ENCODE measurements around the gene STOML2.

Gene STOML2

DNA sequence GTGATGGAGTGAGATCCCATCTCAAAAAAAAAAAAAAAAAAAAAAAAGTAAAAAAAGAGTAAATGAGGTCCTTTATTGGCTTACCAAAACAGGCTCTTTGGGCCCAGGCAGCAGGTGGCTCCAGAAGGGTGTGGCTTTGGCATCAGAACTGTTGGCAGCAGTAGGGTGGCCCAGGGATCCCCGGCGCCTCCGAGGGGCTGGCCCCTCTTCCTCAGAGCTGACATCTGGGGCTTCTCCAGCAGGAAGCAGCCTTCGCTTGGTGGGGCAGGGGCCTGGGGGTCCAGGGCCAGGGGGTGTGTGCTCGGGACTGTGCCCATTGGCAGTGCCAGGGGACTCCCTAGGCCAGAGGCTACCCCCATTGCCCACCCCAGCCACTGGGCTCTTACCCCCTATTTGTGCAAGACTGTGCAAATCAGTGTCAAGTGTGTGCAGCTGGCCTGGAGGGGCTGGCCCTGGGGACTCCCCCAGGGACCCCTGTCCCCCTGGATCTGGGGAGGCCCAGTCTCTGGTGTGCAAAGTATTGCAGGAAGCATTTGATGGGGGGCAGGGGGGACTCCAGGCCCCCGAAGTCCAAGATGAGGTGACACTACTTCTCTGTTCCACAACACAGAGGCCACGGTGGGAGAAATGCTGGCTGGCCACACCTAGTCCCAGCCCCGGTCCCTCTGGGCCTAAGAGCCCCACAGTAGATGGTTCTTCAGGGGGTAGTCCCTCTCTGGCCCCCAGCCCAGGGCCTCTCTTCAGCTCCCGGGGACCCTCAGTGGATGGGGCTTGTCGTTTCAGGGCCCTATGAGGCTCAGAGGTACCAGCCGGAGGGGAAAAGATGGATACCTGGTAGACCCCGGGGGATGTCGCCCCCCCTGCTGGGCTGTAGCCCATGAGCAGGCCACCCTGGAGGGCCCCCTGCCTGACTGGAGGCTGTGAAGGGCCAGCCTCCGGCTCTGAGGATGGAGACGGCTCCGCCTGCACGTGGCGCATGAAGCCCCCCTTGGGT is 4.7 kb upstream of the STOML2 start:
- no peak for DNase-seq (ENCODE audit: low spot score)

DNA sequence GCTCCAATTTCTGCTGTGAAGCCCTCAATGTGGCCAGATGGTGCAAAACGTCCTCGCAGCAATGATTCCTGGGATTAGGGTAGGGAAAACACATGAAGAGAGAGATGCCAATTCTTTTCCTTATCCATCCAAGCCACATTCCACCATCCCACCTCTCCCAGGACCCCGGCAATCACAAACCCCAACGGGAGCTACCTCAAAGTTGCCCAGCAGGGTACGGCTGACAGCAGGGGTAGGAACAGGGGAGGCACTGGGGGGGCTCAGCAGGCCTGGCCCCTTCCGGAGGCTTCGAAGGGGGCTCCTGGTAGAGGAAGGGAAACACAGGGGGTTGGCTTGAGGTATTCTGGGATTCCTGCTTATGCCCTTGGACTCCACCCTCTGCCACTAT is 3.4 kb upstream of the STOML2 start:
- DNase-seq (ENCODE audit: low spot score): no peak

DNA sequence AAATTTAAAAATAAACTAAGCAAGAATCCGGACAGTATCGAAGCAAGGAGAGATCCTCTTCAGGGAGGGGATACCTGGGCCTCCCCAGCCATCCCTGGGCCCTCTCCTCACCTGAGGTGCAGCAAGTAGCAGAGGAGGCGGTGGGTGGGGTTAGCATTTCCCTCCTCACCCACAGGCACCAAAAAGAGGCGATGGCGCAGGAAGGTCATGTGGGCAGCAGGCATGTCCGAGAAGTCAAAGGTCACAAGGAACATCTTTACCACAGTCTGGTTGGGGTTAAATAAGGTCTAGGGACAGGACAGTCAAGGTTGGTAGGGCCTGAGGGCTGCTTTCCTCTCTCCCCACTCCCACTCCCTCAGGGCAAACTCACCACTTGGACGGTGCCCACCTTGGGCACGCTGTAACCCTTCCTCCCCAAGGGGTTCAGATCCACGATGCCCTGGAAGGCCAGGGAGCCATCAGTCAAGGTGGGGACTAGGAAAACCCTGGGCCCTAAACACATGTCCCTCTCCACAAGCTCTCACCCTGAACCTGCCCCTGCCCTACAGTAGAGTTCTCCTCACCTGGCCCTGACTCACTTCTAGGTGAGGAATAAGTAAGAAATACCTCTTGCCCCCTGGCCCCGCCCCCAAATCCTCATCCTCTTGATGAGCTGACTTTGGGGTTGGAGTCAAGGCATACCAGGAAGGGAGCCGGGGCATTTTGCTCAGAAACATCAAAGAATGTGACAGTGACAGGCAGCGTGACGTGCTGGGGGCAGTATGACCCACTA is 2.8 kb upstream of the STOML2 start:
- DNase-seq (ENCODE audit: low spot score): no peak

DNA sequence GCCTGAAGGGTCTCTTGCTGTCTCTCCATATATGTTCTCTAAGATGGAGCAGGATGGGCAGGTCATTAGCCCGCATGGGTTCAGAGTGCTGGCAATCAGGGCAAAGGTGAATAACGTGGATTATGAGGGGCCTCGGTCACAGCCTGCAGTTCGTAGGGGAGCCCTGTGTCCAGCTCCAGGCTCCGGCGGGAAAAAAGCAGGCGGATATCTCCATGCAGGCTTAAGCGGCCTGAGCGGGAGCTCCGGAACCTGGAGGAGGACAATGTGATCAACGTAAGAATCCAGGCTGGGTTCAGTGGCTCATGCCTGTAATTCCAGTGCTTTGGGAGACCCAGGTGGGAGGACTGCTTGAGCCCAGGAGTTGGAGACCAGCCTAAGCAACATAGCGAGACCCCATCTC is 2.2 kb upstream of the STOML2 start:
- no peak for DNase-seq (ENCODE audit: low spot score)

DNA sequence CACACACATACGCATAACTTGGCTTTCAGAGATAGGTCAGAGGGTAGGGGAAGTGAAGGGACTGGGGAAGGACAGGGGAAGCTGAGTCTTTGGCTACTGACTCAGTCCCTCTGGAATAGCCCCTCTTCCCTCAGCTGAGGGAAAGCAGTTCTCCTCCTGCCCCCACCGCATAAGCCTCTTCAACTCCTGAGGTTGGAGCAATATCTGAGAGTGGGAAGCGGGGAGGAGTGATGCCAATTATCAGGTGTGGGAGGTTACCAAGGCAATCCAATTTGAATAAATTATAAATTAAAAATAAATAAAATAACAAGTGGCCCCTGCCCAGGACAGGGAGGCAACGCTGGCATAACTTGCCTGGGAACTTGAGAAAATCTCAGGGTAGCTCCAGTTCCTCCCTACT is 1.7 kb upstream of the STOML2 start:
- DNase-seq (ENCODE audit: low spot score): no peak

DNA sequence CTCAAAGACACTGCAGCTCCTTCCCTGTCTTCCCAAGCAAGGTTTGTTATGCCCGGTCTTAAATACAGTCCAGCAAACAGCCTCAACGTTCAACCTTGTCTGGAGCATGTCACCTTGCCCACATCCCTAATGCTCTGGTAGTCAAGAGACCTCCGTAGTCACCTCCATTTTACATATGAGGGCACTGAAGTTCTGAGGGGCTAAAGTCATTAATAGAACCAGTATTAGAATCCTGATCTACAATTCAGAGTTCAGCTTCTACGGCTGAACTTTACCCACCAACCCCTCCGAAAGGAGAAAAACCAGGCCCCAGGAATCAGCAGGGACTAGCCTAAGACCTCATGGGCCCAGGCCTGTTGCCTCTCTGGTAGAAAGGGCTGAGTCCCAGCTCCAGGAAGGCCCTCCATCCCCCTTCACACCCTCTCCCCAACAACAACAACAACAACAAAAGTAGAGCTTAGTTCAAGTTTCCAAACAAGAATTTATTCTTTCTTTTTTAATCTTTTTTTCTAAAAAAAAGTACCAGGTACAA is 795 bp upstream of the STOML2 start:
- no peak for DNase-seq (ENCODE audit: low spot score)

DNA sequence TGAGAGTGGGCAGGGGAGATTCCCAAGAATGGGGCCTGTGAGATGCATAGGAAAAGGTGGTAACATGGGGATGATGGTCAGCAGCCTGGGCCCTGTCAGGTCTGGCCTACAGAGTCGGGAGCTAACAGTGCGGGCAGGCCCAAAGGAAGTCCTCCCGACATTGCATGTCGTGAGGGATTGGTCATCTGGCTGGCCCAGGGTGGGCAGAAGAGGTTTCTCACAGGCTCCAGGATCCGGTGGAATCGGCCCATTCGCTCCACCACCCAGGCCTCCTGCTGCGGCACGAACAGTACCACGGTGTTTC is 514 bp downstream of the STOML2 start:
- peak; percentile 27 for DNase-seq (ENCODE audit: low spot score)

DNA sequence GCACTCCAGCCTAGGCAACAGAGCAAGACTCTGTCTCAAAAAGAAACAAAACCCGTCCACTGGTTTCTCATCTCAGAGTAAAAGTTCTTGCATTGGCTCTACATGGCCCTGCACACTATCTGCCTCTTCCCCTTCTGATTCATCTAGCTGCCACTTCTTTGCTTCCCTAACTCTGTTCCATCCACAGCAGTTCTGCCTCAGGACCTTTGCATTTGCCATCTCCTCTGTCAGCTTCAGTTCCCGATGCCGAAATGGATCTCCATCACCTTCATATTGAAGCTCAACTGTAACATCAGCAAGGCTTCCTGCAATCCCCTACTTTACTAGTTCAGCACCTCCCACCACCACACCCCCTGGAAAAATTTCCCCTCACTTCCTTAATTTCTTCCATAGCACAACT is 5.4 kb downstream of the STOML2 start:
- DNase-seq (ENCODE audit: low spot score): no peak

DNA sequence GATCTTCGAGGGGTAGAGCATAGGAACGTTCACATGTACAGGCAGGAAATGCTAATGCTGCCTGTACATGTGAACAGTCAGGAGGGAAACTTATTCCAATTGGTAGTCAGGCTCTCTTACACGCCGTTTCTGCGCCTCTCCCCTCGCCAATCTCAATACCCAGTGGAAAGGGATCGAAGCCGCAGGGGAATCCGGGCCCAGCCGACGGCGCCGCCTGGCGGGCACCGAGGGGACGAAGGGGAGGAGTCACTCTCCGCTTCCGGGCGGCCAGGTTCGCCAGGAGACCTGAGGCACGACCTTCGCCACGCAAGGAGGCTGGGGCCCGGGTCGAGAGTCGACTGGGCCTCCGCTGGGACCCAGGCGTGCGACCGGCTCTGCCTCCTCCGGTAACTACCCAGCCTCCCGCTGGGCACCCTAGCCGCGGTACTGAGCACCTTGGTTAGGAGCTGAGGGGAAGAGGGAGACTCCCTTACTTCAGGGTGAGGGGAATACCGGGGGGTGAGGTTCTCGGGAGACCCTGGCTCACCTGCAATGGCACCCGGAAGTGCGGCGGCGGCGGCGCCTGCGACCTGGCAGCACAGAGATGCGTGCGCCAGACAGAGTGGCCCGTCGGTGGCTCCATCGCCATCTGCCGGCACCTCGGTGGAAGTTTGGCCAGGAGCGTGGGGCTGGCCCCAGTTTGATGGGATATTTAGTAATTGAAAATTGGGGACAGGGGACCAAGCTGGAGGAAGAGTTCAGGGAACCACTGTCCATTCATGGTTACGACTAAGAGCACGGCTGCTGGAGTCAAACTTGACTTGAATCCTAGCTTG is 6.7 kb downstream of the STOML2 start, which contains the start of gene PIGO:
TSS of gene PIGO (minus strand) at position 557 of the 815 bp plus-strand sequence. CDS start 1,026 bp downstream, outside the sequence.
- DNase-seq (ENCODE audit: low spot score): peak; percentile 90

DNA sequence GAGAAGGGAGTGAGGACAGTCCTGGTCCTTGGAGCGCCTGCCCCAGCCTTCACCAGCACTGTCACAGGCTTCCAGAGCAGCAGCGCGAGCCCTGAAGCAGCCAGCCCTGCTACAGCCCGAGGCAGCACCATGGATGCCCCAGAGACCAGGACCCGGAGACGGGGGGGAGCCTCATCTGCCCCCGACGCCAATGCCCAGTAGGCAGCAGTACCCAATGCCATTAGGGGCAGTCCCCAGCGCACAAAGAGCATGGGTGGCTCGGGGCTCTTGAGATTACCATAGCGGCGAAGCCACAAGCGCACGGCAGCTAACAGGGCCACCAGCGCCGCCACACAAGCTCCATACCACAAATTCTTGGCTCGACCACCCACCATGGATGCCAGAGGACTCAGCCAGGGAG is 11.4 kb downstream of the STOML2 start:
- DNase-seq (ENCODE audit: low spot score): no peak

DNA sequence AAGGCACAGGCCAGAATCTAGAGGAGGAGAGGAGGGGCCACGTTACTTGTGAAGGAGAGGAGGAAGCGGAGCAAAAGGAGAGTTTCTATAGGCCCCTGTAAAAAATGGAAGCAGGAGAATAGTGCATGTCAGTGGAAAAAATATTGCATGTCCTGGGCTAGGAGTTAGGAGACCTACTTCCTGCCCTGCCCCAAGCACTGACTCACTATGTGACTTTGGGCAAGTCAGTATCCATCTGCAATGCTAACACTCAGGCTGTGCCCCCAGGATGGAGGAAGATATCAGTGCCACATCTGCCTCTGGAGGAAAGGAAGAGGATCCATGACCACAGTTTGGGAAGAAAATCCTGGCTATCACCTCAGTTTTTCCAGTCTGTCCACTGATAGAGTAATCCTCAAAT is 13.5 kb downstream of the STOML2 start:
- no peak for DNase-seq (ENCODE audit: low spot score)

DNA sequence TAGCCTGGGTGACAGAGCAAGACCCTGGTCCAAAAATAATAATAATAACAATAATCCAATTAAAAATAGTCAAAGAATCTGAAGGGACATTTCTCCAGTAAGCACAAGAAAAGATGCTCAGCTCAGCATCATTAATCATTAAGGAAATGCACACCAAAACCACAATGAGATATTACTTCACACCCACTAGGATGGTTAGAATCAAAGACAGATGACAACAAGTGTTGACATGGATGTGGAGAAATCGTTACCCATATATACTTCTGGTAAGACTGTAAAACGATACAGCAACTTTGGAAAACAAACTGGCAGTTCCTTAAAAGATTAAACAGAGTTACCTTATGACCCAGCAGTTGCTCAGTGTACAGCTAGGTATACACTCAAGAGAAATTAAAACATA is 17.9 kb downstream of the STOML2 start:
- DNase-seq (ENCODE audit: low spot score): no peak

DNA sequence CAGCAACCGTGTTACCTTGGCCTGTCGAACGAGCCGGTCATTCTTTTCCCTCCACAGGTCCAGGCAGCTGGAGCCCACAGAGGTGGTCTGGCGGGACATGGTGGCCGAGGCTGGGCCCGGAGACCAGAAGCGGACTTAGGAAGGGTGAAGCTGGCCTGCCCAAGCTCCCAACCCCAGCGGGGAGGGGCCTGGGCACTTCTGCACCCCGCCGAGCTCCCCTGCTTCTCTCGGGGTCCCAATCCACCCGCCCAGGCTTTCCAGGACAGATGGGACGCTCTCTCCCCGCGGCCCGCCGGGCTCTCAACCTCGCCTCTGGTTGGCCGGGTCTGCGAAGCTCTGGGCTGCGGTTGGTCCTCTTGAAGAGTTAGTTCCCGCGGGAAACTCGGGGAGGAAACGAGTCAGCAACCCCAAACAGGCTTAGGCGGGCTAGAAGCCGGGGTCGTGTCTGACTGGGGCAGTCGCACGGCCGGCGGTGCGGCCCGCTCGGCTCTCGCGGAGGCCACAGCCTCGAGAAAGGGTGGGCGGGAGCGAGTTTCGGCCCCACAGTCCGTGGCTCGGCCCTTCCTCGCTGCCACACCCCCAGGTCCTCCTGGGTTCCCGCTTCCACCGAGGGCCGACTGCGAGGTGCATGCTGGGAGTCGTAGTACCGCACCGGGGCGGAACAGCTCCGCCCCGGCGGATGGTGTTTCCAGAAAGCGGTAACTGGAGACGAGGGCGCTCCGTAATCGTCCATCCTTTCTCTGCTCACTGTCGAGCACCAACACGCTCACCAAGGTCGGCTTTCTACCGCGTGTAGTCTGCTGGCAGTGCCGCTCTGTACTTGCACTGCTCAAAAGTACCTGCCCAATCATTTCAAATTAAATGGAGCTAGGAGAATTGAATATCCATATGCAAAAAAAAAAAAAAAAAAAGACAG is 23.2 kb downstream of the STOML2 start, which contains the start of gene FANCG:
TSS of gene FANCG (minus strand) at position 517 of the 916 bp plus-strand sequence. CDS start at position 99, 418 bp downstream.
- peak; percentile 94 for DNase-seq (ENCODE audit: low spot score)

DNA sequence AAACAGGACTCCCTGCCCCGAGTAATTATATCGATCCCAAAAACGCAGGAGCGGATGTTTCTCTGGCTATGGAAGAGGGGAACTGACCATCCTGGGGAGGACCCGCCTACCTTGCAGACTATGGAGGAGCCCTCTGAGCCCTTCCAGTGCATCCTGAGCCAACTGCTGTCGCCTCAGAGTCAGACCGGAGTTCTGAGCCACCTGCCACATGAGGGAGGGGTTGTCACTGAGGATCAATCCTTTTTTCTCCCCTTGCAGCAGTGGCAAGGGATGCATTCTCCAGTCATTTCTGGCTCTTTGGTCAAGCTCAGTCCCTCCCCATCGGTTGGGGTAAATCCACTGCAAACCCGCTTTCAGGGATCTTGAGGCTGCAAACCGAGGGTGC is 23.9 kb downstream of the STOML2 start:
- DNase-seq (ENCODE audit: low spot score): no peak

DNA sequence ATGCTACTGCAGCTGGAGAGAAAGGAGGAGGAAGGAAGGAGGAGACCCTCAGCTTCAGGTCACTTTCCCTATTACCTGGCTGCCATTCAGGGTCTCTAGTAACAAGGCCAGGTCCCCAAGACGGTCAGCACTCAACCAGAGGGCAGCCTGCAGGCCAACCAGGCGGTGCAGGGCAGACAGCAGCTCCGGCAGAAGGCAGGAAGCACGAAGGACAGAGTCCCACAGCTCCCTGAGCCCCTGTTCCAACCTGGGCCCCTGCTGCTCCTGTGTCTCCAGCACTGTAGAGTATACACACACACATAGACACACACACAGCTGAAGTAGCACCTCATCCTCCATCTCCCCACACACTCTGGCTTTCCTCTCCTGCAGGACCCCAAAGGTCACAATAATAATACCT is 24.9 kb downstream of the STOML2 start:
- DNase-seq (ENCODE audit: low spot score): no peak

DNA sequence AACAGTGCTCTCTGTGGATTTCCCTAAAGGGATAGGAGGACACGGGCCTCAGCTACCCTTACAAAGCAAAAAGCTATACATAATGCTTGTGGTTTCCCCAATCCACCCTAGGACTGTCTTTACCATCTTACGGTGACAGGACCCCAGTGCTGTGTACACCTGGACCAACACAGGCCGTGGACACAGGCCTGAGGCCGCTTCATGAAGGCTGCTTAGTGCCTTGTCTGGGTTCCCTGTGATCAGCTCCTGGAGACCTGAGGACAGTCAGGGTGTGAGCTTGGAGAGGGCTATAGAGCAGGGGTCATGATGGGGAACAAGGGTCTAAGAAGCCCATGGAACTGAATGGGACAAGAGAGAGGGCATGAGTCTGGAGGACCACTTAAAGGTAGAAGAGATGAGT is 26.1 kb downstream of the STOML2 start:
- DNase-seq (ENCODE audit: low spot score): no peak

DNA sequence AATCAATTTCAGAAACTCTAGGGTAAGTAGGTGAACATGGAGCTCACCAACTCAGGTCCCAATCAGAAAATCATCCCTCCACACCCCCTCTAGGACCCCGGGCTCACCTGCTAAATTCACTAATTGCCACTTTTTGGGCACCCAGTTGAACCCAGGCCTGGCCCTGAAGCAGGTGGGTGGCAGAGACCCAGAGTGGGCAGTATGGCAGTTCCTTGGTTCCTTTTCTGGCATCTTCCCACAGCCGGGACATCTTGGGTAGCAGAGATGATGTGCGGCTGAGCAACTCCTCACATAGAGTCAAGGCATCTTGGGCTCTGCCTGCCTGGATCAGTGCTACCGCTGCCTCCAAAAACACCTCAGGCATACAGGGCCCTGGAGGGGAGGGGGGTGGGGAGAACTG is 27.6 kb downstream of the STOML2 start:
- DNase-seq (ENCODE audit: low spot score): no peak

DNA sequence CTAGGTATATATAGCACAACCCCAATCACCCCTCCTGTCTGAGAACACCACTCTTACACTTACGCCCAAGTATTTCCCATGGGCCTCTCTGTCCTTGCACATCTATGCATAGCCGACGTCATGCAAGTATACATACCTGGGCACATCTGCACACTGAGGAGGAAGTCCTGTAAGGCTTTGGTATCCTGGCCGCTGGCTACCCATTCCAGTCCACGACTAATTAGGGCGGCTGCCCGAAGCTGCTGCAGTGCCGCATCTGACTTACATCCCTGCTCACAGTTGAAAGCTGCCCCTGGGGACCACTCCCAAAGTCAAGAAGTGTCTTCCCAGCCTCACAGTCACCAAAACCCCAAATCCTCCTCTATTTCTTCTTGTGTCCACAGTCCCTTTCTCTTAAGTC is 28.1 kb downstream of the STOML2 start:
- no peak for DNase-seq (ENCODE audit: low spot score)

DNA sequence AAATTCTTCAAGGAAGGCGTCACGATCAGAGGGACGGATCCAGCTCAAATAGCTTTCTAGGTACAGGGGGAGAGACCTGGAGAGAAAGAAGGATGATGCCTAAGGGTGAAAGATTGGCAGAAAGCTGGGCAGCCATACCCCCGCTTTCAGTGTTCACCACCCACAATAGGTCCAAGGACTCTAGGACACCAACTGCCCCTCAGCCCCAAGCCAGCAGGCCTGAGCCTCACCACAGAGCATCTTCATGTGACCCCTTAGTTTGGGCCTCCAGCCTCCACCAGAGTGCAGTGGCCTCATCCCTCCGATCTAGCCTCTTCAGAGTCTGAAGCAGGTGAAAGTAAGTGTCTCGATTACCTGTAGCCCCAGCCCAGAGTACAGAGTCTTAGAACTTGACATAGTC is 28.8 kb downstream of the STOML2 start:
- DNase-seq (ENCODE audit: low spot score): no peak

DNA sequence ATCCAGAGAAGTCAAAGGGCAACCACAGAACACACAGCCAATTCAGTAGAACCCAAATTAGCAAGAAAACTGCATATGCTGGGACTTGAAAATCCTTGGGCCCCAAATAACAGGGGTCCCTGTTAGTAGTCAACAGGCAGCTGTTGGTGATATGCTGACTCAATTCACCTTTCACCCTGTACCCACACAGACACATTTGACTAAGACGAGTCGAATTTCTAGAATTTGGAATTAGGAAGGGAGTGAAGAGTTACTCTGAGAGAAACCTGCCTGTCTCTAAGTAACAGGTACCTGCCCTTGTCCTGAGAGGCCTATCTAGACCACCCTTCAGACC is 29.7 kb downstream of the STOML2 start:
- no peak for DNase-seq (ENCODE audit: low spot score)

Data from AG08396 (cell line).